Hepatocyte (in vitro differentiated cells): Measurements from ENCODE around the gene UGT1A4.

ENCODE experiments used
- EZH2 ChIP-seq: fragments of 200-600 bp; sonication (generic); IDR thresholded peaks from 2 replicates; pipeline ENCODE4 v1.6.1; 2016; ENCODE audit warnings: antibody characterized with exemption, mild to moderate bottlenecking, borderline replicate concordance
- TF ChIP-seq, protein P1 (sequence below): fragments of 200-600 bp; sonication (generic); IDR thresholded peaks from 2 replicates; pipeline ENCODE4 v1.5.1; 2016; ENCODE audit warnings: antibody characterized with exemption, mild to moderate bottlenecking; ENCODE audit not compliant: poor library complexity

DNA sequence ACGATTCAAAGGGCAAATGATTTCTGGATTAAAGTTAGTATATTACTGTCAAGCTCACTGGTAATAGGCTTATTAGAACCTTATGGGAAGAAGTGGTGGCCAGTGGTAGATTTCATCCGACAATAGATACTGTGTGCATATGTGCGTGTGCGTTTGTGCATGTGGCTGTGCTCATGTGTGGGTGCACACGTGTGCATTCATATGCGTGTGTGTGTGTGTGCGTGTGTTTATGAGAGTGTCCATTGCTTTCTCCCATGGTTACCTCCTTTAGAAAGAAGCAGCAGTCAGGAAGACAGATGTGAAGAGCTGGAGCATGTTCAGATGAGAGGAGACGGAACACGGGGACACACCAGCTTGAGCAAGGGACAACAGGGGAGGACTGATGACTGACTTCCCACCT is 50.7 kb downstream of the UGT1A4 start:
- TF ChIP-seq, protein P1, sequence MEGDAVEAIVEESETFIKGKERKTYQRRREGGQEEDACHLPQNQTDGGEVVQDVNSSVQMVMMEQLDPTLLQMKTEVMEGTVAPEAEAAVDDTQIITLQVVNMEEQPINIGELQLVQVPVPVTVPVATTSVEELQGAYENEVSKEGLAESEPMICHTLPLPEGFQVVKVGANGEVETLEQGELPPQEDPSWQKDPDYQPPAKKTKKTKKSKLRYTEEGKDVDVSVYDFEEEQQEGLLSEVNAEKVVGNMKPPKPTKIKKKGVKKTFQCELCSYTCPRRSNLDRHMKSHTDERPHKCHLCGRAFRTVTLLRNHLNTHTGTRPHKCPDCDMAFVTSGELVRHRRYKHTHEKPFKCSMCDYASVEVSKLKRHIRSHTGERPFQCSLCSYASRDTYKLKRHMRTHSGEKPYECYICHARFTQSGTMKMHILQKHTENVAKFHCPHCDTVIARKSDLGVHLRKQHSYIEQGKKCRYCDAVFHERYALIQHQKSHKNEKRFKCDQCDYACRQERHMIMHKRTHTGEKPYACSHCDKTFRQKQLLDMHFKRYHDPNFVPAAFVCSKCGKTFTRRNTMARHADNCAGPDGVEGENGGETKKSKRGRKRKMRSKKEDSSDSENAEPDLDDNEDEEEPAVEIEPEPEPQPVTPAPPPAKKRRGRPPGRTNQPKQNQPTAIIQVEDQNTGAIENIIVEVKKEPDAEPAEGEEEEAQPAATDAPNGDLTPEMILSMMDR, result no peak
- TF ChIP-seq EZH2, result no peak
